NK-92 treated with Interleukin-12 subunit alpha and Interleukin-12 subunit beta, amount 100 ng/mL, for 24 hours (cell line): ENCODE measurements around the gene GRAP2.

Experiments used
- DNase-seq: peaks from one replicate; lab custom pipeline; 2025; lab: John Stamatoyannopoulos, UW

Gene GRAP2

DNA sequence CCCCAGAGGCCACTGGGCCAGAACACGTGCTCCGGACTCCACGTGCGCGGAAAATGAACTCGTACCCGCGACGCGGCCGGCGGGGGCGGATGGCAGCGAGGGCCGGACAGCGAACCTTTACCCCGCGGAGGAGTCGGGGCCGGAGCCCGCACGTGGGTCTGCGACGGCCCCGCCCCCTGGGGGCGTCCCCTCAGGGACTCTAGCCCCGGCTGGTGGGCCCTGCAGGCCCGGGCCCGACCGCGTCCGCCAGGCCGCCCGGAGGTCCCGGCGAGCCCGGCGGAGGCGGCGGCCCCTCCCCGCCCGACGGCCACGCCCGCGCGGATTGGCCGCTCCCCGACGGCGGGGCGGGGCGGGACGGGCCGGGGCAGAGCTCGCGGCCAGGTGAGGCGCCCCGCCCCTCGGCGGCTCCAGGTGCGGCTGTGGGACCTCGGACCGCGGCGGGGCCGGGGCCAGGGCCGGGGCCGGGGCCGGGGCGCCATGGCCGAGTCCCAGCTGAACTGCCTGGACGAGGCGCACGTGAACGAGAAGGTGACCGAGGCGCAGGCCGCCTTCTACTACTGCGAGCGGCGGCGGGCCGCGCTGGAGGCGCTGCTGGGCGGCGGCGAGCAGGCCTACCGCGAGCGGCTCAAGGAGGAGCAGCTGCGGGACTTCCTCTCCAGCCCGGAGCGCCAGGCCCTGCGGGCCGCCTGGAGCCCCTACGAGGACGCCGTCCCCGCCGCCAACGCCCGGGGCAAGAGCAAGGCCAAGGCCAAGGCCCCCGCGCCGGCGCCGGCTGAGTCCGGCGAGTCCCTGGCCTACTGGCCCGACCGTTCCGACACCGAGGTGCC lies 93.9 kb downstream of the GRAP2 start, which contains the start of gene FAM83F:
Gene FAM83F (plus strand): TSS at position 389 of the 827 bp plus-strand sequence. CDS start 89 bp downstream, at position 478.
- no peak for DNase-seq

DNA sequence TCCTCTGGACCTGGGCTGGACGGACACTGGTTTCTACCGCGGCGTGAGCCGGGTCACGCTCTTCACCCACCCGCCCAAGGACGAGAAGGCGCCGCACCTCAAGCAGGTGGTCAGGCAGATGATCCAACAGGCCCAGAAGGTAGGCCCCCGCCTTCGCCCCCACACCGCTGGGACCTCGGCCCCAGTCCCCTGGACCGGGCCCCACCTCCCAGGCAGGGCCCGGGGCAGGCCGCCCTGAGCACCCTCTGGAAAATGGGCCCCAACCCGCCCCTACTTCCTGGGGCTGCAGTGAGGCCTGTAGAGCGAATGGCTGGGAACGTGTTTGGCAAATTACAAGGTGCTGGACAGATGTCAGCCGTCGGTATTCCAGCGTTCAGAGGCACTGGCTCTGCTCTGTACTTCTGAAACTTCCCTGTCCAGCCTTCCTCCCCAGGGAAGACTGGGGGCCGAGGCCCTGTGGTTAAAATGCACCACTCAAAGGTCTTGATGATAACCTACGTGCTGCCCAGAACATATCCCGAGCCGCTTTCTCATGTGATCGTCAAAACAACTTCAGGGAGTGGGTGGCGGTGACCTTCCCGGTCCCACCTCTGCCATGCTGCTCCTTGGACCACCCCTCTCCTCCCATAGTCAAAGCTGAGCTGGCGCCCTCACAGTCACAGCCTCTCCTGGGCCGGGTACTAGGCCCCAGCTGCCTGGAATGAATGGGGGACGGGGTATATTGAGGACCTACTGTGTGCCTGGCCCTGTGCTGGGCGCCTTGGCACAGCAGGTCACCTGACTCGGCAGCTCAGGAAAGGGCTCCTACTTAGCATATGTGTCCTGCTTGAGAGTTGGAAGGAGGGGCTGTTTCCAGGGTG lies 94.7 kb downstream of the GRAP2 start:
- DNase-seq: no peak

DNA sequence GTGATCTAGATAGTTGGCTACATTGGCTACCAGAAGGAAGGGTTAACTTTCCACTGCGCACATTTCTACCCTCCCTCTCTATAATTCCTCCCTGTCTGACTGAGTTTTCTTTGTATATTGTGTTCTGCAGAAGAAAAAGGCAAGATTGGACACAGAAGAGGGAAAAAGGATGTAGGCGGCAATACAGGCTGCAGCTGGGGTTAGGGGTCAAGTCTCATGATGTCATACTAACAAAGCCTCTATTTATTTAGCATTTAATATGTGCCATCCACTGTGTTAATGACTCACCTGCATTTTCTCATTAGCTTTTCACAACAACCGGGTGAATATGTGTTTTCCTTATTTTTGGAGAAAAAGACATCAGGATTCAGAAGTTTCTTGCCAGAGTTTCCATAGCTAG lies 95.8 kb downstream of the GRAP2 start:
- no peak for DNase-seq

DNA sequence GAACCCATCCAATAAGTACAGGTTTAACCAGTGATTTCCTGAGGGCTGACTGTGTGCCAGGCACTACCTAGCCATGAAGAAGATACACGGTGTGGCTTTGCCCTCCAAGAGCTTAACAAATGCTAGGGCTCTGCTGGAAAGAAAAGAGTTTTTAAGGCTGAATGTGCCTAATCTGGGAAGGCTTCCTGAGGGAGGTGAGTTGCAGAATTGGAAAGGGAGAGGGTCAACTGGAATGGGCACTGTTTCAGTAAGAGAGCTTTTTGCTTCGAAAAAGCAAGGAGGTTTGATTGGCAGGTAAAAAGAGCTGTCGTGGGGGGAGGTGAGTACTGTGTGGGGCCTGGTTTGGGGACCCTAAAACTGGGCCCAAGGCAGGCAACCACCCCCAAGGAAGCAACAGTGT lies 96.5 kb downstream of the GRAP2 start:
- no peak for DNase-seq

DNA sequence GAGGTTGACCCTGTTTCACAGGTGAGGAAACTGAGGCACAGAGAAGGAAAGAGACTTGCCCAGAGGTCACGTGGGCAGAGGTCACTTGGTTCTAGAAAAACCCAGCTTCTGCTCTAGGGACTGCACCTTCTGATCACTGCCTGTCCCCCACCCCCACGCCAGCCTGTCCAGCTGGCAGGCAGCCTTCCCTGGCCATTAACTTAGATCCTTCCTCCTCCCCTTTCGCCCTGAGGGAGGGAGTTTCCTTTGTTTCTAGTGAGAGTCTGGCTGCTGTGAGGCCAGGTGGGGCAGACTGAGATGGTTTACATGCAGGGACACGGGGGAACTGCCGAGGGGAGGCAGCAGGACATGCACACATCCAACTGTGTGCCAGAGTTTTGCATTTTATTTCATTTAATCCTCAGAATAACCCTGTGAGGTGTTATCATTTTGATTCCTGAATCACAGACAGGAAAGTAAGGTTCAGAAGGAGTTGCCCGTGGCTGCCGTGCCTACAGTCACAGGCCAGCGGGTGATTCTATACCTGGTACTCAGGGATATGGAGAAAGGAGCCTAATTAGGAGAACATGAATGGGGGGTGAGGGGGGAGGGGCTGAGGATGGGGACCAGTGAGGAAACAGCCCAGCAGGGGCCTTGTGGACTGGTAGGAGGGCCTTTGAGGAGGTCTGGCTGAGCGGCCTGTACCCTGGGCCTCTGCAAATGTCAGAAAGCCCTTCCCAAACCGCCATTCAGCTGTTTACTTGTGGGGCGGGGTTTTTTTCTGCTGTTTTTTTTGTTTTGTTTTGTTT lies 97.2 kb downstream of the GRAP2 start:
- DNase-seq: no peak

DNA sequence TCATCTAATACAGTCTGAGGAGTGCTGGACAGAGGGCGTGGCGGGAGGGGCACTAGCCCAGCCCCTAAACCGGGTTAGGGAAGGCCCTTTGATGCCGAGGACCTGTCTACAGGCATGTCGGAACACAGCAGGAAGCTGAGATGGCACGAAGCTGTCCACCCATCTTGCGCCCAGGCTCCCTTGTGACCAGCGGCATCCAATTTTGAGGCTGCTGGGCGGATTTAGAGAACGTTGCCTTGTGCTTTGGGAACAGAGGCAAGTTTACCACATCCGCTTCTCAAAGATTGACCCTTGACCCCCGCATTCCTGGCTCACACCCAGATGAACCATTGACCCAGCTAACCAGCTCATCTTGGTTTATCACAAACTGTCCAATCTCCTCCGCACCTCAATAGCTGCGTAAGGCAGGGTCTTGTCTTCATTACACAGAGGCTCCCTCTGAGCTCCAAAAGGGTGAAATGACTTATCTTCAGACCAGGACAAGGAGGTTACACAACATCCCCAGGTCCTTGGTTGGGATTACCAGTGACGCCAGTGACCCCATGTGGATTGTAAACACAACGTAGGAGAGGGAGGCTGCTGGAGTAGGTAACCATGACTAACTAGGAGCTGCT lies 98.4 kb downstream of the GRAP2 start:
- DNase-seq: no peak

DNA sequence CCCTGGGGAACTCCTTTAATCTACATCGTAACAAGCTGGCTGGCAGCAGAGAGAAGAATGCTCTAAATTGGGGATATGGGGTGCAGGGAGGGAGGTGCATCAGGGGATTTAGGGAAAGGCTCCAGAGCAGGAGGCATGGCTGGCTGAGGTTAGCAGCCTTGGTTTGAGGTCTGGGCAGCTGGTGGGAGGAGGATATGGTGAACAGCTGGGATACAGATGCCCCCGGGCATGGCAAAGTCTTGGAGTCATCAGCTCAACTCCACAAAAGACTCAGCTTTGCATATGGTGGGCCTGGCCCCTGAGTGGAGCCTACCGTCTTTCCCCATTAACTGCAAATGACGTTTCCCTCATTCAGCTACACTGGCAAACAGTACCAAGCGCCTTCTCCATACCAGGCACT lies 99.3 kb downstream of the GRAP2 start:
- no peak for DNase-seq

DNA sequence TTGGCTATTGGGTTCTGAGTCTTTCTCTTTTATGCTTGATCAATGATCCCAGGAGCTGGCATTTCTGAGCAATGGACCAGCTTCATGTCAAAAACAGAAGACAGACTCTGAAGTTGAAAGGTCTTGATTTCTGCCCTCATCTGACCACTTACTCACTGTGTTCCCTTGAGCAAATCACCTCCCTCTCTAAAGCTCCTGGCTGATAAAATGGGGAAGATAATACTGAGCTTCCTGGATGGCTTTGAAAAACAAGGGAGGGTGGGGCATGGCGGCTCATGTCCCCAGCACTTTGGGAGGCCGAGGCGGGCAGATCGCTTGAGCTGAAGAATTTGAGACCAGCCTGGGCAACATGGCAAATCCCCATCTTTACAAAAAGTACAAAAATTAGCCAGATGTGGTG lies 100.2 kb downstream of the GRAP2 start:
- no peak for DNase-seq

DNA sequence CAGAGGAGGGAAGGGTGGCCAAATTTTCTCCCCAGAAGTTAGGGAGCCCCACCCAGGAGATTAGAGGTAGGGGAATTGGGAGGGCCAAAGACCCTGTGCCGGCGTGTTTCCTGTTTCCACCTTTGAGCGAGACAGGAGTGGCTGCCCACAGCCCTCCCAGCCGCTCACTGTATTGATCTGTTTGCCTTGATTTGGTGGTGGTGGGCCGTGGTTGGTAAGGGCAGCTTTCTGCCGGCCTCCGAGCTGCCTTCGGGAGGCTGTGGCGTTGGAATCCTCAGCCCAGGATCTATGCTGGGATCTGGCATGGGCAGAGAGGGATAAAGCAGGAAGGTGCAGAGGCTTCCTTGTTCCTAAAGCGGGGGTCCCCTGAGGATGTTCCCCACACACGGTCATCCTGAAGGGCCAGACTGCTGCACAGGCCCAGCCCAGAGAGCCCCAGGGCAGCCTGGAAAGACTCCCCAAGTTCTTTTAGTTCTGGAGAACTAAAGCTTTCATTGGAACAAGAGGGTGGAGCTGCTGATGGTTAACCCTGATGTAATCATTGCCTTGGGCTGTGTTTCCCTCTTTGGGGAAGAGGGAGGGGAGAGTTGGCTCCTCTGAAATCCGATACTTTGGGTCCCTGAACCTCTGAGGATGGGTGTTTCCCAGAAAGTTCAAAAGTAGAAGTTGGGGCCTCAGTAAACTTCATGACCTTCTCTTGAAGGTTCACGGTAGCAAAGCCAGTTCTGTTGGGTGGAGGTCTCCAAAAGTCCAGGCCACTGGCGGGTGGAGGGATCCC lies 101.1 kb downstream of the GRAP2 start:
- no peak for DNase-seq

DNA sequence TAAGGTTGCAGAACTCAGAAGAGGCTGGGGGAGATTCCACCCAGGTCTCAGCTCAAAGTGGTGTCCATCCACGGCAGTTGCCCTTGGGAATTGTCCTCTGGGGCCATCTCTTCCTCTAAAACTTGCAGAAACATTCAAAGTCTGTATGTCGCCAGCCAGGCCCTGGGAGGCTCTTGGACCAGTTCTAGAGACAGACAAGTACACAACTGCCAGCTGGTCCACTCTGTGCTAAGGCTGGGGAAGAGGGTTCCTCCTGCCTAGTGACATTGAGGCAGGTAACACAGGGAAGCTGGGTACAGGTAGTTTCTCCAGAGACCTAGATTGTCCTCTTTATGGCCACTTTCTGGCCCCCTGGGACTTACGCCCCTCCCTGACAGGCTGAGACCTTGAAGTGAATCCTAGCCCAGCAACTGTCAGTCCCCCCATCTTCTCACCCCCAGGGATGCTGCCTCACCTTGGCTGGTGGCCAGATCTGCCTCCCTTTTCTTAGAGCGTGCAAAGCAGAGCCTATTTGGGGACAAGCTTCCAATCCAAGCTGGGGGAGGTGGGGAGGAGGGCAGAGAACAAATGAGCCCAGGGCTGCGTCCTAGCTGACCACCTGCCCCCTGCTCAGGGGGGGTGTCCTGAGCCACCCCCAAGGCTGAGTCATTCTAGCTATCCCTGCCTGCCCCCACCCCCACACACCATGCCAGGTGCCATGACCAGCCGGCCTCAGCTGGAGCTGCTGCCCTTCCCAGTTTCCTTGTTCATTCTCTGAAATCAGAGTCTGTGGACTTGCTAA lies 102.2 kb downstream of the GRAP2 start:
- no peak for DNase-seq

DNA sequence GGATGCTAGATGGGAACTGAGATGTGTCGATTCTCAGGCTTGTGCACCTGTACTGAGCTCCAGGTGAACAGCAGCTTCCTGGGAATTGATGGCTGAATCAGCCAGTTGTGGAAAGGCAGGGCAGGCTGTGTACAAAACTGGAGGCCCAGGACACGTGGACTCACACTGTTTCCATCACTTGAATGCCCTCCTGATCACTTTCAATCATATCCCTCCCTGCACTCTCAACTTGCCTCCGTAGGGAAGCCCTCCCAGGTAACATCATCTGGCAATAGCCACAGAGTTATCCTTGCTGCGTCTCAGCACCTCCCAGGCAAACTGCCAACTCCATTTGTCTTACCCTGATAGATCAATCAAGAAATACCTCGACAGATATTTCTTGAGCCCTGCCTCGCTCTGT lies 104.0 kb downstream of the GRAP2 start:
- DNase-seq: no peak

DNA sequence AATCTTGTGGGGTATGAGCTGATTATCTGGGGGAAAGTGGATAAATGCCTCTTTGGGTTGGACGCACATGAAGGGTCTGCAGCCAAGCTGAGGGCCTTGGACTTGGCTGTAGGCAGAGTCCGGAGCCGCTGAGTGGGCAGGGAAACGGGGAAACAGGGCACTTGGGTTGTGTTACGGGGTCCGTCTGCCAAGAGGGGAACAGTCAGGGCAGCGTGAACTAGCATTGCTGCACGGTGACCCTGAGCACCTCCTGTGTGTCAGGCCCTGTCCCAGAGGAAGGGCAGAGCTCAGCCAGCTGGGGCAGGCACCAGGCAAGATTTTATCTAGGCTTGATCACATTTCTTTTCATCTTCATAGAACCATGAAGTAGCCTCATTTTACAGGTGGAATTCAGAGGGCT lies 105.8 kb downstream of the GRAP2 start:
- DNase-seq: no peak

DNA sequence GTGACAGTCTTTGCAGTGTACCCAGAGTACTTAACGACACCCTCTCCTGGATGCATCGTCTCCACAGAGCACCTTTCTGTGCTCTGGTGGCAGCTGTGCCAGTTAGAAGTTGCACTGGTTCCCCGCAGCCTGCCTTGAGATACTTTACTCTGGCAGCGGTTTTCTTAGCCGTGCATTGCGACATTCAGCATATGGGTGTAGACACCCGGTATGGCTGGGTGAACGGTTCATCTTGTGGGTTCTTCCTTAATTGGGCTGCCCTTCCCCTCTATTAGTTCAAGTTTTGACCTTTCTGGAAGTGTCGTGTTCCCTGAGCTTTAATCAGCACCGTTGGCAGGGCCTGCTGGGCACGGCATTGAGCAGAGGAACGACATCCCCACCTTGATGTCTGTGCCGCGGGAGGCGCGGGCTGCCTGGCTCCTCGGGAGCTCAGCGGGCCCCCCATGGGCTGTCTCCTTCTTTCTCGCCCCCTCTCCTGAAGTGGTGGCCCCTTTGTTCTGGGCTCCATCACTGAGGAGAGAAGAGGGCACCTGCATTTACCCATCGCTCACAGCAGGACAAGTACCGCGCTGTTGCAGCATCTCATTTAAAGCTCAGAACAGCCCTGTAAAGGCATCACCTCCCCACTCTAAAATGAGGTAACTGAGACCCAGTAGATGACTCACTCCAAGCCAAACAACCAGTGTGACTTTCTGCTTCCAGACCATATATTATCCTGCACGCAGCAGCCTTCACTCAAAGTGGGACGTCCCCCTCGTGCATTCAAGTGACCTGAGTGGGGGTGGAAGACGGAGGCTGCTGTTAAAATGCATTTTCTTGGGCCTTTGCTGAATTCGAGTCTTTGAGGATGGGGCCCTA lies 107.2 kb downstream of the GRAP2 start:
- DNase-seq: no peak

DNA sequence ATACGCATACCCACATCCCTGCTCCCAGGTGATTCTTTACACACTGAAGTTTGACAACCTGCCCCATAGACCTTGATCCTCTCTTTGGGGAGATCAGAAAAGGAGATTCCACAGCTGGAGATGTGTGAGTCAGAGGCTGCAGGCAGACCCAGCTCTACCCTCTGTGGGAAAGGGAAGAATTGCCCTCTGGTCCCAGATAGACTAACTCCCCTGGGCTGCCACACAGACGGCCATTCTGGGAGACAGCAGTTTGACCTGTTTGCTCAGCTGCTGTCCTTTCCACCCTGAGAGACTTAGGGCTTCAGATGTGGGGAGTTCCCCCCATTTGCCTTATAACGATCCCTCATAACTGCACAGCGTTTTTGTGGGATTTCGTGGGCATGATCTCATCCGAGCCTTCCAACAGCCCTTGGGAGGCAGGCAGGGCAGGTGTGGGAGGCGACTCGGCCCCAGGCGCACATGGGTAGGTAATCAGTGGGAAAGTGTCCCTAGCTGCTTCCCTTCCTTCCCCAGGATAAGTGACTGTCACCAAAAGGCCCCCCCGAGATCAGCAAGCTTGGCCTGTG lies 107.9 kb downstream of the GRAP2 start:
- no peak for DNase-seq

DNA sequence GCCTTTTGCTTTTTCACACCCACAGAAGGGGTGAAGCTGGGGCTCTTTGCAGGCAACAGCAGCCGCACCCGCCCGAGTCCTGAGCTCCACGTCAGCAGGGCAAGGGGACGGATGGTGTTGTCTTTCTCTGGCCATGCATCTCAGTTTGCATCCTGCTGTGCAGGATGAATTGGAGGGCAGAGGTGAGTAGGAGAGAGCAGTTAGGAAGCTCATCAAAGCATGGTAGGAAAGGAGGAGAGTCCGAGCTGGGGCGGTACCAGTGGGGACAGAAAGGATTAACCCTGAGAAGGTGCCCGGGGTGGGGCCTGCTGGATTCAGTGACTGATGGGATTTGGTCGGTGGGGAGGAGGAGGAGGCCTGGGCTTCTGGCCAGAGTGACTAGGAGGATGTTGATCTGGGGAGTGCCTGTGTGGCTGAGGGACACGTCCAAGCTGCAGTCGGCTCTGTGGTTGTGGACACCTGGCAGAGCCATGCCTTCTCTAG lies 108.4 kb downstream of the GRAP2 start:
- DNase-seq: no peak

DNA sequence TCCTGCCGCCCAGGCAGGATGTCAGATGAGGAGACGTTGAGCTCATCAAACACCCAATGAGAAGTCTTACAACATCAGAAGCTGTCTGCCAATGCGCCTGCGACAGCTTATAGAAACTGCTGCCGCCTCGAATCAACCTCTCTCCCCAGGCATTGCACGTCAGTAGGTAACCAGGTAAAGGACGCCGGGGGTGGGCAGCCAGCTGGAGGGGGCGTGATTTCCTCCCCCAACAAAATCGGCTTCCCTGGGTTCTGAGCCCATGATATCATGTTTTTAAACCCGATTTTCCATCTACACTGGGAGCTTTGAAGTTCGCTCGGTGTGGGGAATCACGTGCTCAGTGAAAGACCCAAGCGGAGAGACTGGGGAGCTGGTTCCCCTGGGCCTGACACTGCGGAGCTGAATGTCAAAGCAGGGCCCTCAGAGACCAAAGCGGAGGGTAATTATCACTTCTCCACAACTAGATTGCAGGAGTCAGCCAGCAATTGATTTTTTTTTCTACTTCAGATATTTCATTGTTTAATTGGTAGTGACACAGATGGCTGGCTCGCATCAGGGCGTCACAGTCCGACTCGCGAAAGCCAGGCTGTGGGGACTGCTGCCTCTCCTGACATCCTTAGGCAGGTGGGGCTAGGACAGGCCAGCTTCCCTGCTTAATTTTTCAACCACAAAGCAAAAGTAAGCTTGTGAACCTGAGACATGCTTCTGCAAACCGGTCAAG lies 109.2 kb downstream of the GRAP2 start:
- no peak for DNase-seq

DNA sequence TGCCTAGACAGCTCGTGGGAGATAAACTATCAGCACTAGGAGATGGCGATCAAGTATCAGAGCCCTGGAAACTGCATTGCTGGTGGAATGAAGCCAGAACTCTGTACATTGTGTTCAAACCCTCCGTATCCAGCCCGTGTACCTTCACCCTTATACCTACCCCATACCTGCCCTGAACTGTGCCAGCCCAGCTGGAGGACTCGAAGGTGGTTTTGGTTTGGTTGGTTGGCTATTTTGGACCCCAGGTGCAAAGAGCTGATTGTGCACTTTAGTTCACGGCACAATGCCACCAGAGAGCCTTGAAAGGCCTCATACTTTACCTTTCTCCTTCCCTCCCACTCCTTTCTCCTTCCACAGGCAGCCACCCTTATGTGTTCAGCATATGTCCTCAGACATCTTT lies 109.9 kb downstream of the GRAP2 start:
- no peak for DNase-seq

DNA sequence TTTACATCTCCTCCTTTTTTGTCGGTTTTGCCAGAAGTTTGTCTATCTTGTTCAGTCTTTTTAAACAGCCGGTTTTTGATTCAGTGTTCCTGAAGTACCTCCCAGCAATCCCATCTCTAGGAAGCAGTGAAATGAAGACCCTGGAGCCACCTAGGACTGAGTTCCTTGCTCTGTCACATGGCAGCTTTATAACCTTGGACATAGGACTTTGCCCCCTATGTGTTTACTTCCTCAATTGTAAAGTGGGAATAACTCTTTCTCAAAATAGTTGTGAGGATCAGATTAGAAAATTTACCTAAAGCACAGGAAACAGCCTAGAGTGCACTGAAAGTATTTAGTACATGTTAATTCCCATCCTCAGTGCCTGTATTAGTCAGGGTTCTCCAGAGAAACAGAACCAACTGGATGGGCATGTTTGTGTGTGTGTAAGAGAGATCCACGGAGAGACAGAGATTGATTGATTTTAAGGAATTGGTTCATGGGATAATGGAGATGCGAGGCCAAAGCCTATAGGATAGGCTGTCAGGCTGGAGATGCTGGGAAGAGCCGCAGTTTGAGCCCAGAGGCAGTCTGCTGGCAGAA lies 113.9 kb downstream of the GRAP2 start:
- DNase-seq: no peak
